ENCODE measurements around the gene CISD3.

Gene CISD3

DNA sequence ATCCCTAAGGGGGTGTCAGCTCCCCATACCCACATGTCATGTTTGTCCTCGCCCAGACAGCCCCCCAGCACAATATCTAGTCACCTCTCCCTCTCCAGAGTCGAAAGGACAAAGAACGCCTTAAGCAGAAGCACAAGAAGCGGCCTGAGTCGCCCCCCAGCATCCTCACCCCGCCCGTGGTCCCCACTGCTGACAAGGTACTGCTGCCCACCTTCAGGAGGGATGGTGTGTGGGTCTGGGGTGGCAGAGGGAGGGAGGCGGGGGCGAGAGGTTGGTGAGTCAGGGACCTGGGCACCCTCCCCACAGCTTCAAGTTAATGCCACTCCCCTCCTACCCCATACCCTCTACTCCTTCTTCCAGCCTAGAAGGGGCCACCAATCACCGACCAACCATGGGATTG lies 17.5 kb upstream of the CISD3 start:
- no peak for DNase-seq (ENCODE audit: low read depth in 2 of 2)
- H3K4me3 ChIP-seq (replicated peaks in 1 of 2; ENCODE audit: low read depth in 2 of 2, low read length in 2 of 2), result no peak overlapping the region
- TF ChIP-seq, protein P1, sequence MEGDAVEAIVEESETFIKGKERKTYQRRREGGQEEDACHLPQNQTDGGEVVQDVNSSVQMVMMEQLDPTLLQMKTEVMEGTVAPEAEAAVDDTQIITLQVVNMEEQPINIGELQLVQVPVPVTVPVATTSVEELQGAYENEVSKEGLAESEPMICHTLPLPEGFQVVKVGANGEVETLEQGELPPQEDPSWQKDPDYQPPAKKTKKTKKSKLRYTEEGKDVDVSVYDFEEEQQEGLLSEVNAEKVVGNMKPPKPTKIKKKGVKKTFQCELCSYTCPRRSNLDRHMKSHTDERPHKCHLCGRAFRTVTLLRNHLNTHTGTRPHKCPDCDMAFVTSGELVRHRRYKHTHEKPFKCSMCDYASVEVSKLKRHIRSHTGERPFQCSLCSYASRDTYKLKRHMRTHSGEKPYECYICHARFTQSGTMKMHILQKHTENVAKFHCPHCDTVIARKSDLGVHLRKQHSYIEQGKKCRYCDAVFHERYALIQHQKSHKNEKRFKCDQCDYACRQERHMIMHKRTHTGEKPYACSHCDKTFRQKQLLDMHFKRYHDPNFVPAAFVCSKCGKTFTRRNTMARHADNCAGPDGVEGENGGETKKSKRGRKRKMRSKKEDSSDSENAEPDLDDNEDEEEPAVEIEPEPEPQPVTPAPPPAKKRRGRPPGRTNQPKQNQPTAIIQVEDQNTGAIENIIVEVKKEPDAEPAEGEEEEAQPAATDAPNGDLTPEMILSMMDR (IDR thresholded peaks at IDR 0.05; ENCODE audit: low read depth, low read length), result no peak

- DNase-seq (ENCODE audit: low read depth in 2 of 2), result no peak
- no peak overlapping the region for H3K4me3 ChIP-seq (replicated peaks in 1 of 2; ENCODE audit: low read depth in 2 of 2, low read length in 2 of 2)
- TF ChIP-seq, protein P1 (IDR thresholded peaks at IDR 0.05; ENCODE audit: low read depth, low read length), result no peak
These were observed 16.6 kb upstream of the CISD3 start for GRCh38 chr17:38713456-38714075.

DNA sequence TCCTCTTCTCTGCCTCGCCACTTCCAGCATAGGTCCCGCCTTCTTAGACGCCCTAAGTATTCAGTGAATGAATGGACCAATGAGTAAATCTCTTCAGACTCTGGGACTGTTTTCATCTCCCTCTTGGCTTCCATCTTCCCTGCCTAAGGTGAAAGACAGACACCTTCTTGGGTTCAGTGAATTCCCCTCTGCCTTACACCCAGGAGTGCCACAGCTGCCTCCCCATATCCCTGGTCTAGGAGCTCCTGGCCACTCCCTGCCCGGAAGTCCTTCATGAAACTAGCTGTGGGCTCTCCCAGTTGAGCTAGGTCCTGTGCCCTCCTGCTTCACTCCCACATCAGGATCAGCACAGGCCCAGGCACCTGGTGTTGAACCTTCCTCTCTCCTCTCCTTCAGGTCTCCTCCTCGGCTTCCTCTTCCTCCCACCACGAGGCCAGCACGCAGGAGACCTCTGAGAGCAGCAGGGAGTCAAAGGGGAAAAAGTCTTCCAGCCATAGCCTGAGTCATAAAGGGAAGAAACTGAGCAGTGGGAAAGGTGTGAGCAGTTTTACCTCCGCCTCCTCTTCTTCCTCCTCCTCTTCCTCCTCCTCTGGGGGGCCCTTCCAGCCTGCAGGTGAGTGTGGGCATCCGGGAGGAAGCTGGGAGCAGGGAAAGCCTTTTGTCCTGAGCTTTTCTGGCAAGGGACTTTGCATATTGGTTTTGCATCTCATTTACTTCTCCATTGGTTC lies 14.8 kb upstream of the CISD3 start:
- DNase-seq (ENCODE audit: low read depth in 2 of 2), result no peak
- TF ChIP-seq, protein P1 (IDR thresholded peaks at IDR 0.05; ENCODE audit: low read depth, low read length), result no peak
- H3K4me3 ChIP-seq (replicated peaks in 1 of 2; ENCODE audit: low read depth in 2 of 2, low read length in 2 of 2), result no peak overlapping the region

DNA sequence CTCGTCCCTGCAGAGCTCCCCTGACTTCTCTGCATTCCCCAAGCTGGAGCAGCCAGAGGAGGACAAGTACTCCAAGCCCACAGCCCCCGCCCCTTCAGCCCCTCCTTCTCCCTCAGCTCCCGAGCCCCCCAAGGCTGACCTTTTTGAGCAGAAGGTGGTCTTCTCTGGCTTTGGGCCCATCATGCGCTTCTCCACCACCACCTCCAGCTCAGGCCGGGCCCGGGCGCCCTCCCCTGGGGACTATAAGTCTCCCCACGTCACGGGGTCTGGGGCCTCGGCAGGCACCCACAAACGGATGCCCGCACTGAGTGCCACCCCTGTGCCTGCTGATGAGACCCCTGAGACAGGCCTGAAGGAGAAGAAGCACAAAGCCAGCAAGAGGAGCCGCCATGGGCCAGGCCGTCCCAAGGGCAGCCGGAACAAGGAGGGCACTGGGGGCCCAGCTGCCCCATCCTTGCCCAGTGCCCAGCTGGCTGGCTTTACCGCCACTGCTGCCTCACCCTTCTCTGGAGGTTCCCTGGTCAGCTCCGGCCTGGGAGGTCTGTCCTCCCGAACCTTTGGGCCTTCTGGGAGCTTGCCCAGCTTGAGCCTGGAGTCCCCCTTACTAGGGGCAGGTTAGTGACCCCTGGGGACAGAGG lies 13.7 kb upstream of the CISD3 start:
- TF ChIP-seq, protein P1 (IDR thresholded peaks at IDR 0.05; ENCODE audit: low read depth, low read length), result no peak
- no peak for DNase-seq (ENCODE audit: low read depth in 2 of 2)
- no peak overlapping the region for H3K4me3 ChIP-seq (replicated peaks in 1 of 2; ENCODE audit: low read depth in 2 of 2, low read length in 2 of 2)

DNA sequence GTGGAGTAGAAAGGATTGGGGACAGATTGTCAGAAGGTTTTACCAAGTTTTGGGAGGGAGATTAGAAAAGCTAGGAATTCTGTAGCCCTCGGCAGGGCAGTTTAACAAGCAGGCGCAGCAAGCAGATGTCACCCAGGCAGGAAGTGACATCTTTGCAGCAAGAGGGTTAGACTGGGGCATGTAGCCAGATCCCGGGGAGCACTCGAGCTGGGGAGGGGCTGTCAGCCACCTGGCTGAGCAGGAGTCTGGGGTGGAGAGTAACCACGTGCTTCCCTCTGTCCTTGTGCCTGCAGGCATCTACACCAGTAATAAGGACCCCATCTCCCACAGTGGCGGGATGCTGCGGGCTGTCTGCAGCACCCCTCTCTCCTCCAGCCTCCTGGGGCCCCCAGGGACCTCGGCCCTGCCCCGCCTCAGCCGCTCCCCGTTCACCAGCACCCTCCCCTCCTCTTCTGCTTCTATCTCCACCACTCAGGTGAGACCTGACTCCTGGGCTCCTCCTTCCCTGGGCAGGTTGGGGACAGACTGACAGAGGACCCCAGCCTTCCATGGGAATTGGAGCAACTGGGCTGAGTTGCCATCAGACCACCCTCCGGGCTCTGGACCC lies 12.9 kb upstream of the CISD3 start:
- no peak overlapping the region for H3K4me3 ChIP-seq (replicated peaks in 1 of 2; ENCODE audit: low read depth in 2 of 2, low read length in 2 of 2)
- DNase-seq (ENCODE audit: low read depth in 2 of 2), result no peak
- TF ChIP-seq, protein P1 (IDR thresholded peaks at IDR 0.05; ENCODE audit: low read depth, low read length), result no peak

GRCh38 chr17:38719289-38719942 lies 10.7 kb upstream of the CISD3 start:
- H3K4me3 ChIP-seq (replicated peaks in 1 of 2; ENCODE audit: low read depth in 2 of 2, low read length in 2 of 2), result no peak overlapping the region
- TF ChIP-seq, protein P1 (IDR thresholded peaks at IDR 0.05; ENCODE audit: low read depth, low read length), result no peak
- no peak for DNase-seq (ENCODE audit: low read depth in 2 of 2)
